Astrocyte (in vitro differentiated cells and primary cell): ENCODE results near the gene TMEM184C. TPM values are rescaled to one million over a fixed set of nuclear protein-coding genes. Genes with fewer than 3 reads are reported as not detected.

Experiments used
- DNase-seq: peaks from one replicate; pipeline ENCODE4 v3.0.0-alpha.2; 2010; ENCODE audit warnings: low read depth
- FAIRE-seq: peaks from 2 replicates; lab custom pipeline; 2011; peaks lifted over from hg19 to GRCh38; lab: Jason Lieb, UNC
- H2AFZ ChIP-seq: 2 replicates; pipeline ENCODE4 v1.6.0; 2012; ENCODE audit warnings: low read depth, low read length, inconsistent platforms
- H3K27ac ChIP-seq: 2 replicates; pipeline ENCODE4 v1.5.1; 2011; ENCODE audit warnings: low read depth, low read length, inconsistent platforms
- H3K27me3 ChIP-seq: 2 replicates; pipeline ENCODE4 v1.6.0; 2011; ENCODE audit warnings: low read length, inconsistent platforms; ENCODE audit not compliant: insufficient read depth
- H3K36me3 ChIP-seq: 2 replicates; pipeline ENCODE4 v1.5.1; 2011; ENCODE audit warnings: low read length, inconsistent platforms; ENCODE audit not compliant: insufficient read depth
- H3K4me1 ChIP-seq: 2 replicates; pipeline ENCODE4 v1.5.1; 2011; ENCODE audit warnings: low read length, inconsistent platforms; ENCODE audit not compliant: insufficient read depth
- H3K4me2 ChIP-seq: 2 replicates; pipeline ENCODE4 v1.6.0; 2012; ENCODE audit warnings: low read length, inconsistent platforms
- H3K4me3 ChIP-seq: 2 replicates; pipeline ENCODE4 v1.5.1; 2011; ENCODE audit warnings: low read depth, mild to moderate bottlenecking, low read length, inconsistent platforms; ENCODE audit not compliant: insufficient read depth
- H3K79me2 ChIP-seq: 2 replicates; pipeline ENCODE4 v1.6.0; 2012; ENCODE audit warnings: mild to moderate bottlenecking, low read length, inconsistent platforms; ENCODE audit not compliant: insufficient read depth
- H3K9ac ChIP-seq: 2 replicates; pipeline ENCODE4 v1.6.0; 2012; ENCODE audit warnings: mild to moderate bottlenecking, low read length, inconsistent platforms
- H3K9me3 ChIP-seq: 2 replicates; pipeline ENCODE4 v1.5.1; 2012; ENCODE audit warnings: low read depth, mild to moderate bottlenecking, low read length, inconsistent platforms; ENCODE audit not compliant: insufficient read depth
- H4K20me1 ChIP-seq: 2 replicates; pipeline ENCODE4 v1.6.0; 2012; ENCODE audit warnings: low read length, inconsistent platforms; ENCODE audit not compliant: insufficient read depth
- H3K27ac Mint-ChIP-seq: one replicate; pipeline ENCODE4 v1.8.0; 2021; ENCODE audit warnings: mild to moderate bottlenecking, mixed read lengths; ENCODE audit not compliant: unreplicated experiment
- H3K27me3 Mint-ChIP-seq: one replicate; pipeline ENCODE4 v1.8.0; 2021; ENCODE audit warnings: low read depth, mixed read lengths; ENCODE audit not compliant: unreplicated experiment
- H3K36me3 Mint-ChIP-seq: one replicate; pipeline ENCODE4 v1.8.0; 2021; ENCODE audit warnings: low read depth, mixed read lengths; ENCODE audit not compliant: unreplicated experiment
- H3K4me1 Mint-ChIP-seq: one replicate; pipeline ENCODE4 v1.8.0; 2021; ENCODE audit warnings: low read depth, mixed read lengths; ENCODE audit not compliant: unreplicated experiment
- H3K4me3 Mint-ChIP-seq: one replicate; pipeline ENCODE4 v1.8.0; 2021; ENCODE audit warnings: mild to moderate bottlenecking, moderate library complexity, mixed read lengths; ENCODE audit not compliant: unreplicated experiment
- H3K9me3 Mint-ChIP-seq: one replicate; pipeline ENCODE4 v1.8.0; 2021; ENCODE audit warnings: mild to moderate bottlenecking, mixed read lengths; ENCODE audit not compliant: unreplicated experiment
- EZH2 ChIP-seq: IDR thresholded peaks from 2 replicates; pipeline ENCODE4 v1.6.1; 2012; ENCODE audit warnings: mild to moderate bottlenecking, low read length, inconsistent platforms; ENCODE audit not compliant: insufficient read depth
- total RNA-seq: library from RNA; stranded (reverse); gene quantifications from 2 replicates; pipeline ENCODE4 v1.2.1, GENCODE V29; 2021
- TF ChIP-seq, protein P1 (sequence below): IDR thresholded peaks from 2 replicates; pipeline ENCODE4 v1.5.1; 2011; ENCODE audit warnings: low read depth, mild to moderate bottlenecking, inconsistent platforms, low read length, moderate library complexity; ENCODE audit not compliant: insufficient read depth

Gene TMEM184C
- total RNA-seq, 1 donor from 2014 or later = 42.3 TPM

DNA sequence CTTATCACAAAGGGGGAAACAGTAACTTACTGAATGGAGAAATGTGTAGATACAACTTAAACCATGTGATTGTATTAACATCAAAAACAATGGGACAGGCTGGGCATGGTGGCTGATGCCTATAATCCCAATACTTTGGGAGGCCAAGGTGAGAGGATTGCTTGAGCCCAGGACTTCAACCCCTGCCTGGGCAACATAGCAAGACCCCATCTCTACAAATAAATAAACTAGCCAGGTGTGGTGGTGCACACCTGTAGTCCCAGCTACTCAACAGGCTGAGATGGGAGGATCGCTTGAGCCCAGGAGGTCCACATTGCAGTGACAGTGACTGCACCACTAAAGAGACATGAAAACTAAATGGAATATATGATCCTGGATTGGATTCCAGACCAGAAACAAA, 26.4 kb downstream of the TMEM184C start:
- H3K4me2 ChIP-seq = no peak overlapping the region

DNA sequence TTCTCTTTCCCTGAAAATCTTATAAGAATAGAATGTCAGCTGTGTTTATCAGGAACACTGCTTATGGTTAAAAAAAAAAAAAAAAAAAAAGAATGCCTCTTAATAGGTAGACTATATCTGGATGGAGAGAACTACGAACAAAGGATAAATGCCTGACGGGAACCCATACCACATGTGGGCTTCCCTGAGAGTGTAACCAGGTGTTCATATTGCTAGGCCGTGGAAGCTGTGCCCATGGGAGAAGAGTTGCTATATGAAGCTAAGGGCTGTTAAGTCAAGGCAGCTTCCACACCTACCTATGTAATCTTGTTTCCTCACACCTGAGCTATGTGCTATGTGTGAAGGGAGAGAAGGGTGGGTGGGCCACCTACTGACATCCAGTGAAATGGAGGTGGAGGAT, 27.3 kb downstream of the TMEM184C start:
- Histone ChIP-seq H3K79me2 (peaks cover 29% of the 10 kb centered on the region), H3K4me2 (no peak overlapping the region), H4K20me1 (no peaks in the 10 kb centered on the region), H3K9me3 (no peaks in the 10 kb centered on the region), H3K4me3 (no peak overlapping the region), H3K27me3 (no peaks in the 10 kb centered on the region), H3K4me1 (no peaks in the 10 kb centered on the region), H2AFZ (no peak overlapping the region), H3K36me3 (no peaks in the 10 kb centered on the region), H3K9ac (no peak overlapping the region), H3K27ac (no peak overlapping the region)
- peaks cover 19% of the 10 kb centered on the region for H3K36me3 Mint-ChIP-seq
- H3K4me3 Mint-ChIP-seq = no peak overlapping the region
- no peak overlapping the region for H3K27ac Mint-ChIP-seq
- no peak for TF ChIP-seq EZH2
- TF ChIP-seq, protein P1, sequence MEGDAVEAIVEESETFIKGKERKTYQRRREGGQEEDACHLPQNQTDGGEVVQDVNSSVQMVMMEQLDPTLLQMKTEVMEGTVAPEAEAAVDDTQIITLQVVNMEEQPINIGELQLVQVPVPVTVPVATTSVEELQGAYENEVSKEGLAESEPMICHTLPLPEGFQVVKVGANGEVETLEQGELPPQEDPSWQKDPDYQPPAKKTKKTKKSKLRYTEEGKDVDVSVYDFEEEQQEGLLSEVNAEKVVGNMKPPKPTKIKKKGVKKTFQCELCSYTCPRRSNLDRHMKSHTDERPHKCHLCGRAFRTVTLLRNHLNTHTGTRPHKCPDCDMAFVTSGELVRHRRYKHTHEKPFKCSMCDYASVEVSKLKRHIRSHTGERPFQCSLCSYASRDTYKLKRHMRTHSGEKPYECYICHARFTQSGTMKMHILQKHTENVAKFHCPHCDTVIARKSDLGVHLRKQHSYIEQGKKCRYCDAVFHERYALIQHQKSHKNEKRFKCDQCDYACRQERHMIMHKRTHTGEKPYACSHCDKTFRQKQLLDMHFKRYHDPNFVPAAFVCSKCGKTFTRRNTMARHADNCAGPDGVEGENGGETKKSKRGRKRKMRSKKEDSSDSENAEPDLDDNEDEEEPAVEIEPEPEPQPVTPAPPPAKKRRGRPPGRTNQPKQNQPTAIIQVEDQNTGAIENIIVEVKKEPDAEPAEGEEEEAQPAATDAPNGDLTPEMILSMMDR = no peak
- H3K27me3 Mint-ChIP-seq = no peaks in the 10 kb centered on the region
- H3K4me1 Mint-ChIP-seq = peaks cover 7% of the 10 kb centered on the region
- no peaks in the 10 kb centered on the region for H3K9me3 Mint-ChIP-seq
- no peak for FAIRE-seq
- no peak for DNase-seq

More for the DNA sequence above, 26.4 kb downstream of the TMEM184C start:
- Mint-ChIP-seq H3K36me3 (peaks cover 19% of the 10 kb centered on the region), H3K4me3 (no peak overlapping the region), H3K9me3 (no peaks in the 10 kb centered on the region), H3K4me1 (peaks cover 12% of the 10 kb centered on the region), H3K27ac (no peak overlapping the region), H3K27me3 (no peaks in the 10 kb centered on the region)
- Histone ChIP-seq H3K4me3 (no peak overlapping the region), H3K9me3 (no peaks in the 10 kb centered on the region), H3K36me3 (no peaks in the 10 kb centered on the region), H4K20me1 (no peaks in the 10 kb centered on the region), H3K27ac (no peak overlapping the region), H2AFZ (no peak overlapping the region), H3K27me3 (no peaks in the 10 kb centered on the region), H3K9ac (no peak overlapping the region), H3K79me2 (peaks cover 29% of the 10 kb centered on the region), H3K4me1 (no peaks in the 10 kb centered on the region)
- TF ChIP-seq, protein P1 = no peak
- no peak for TF ChIP-seq EZH2
- no peak for DNase-seq
- FAIRE-seq = no peak

DNA sequence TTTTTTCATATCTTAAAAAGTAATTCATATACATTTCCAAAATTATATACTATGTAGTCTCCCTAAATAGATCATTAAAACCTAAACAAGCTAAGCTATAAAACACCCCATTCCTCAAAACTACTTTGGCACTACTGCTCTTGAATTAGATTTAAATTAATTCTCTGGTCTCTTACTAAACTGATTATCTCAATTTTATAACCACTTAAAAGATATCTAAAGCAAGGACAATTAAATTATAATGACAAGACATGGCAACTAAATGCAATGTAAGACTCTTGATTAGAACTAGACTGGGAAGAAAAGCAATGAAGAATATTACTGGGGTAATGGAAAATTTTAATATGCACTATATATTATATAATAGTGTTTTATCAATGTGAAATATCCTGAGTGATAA, 27.9 kb downstream of the TMEM184C start:
- Histone ChIP-seq H3K79me2 (peaks cover 35% of the 10 kb centered on the region), H3K27me3 (no peaks in the 10 kb centered on the region), H3K4me3 (no peak overlapping the region), H3K9ac (no peak overlapping the region), H3K27ac (no peak overlapping the region), H3K36me3 (no peaks in the 10 kb centered on the region), H4K20me1 (peaks cover 4% of the 10 kb centered on the region), H3K9me3 (no peaks in the 10 kb centered on the region), H3K4me1 (no peaks in the 10 kb centered on the region), H2AFZ (no peak overlapping the region), H3K4me2 (no peak overlapping the region)
- FAIRE-seq (no peak), DNase-seq (no peak)
- Mint-ChIP-seq H3K9me3 (no peaks in the 10 kb centered on the region), H3K27me3 (no peaks in the 10 kb centered on the region), H3K27ac (no peak overlapping the region), H3K4me3 (no peak overlapping the region), H3K4me1 (peaks cover 7% of the 10 kb centered on the region), H3K36me3 (peaks cover 17% of the 10 kb centered on the region)
- TF ChIP-seq, protein P1 = no peak
- TF ChIP-seq EZH2 = no peak
